ENCODE data around the gene RAB27A. TPM values are rescaled to one million over a fixed set of nuclear protein-coding genes. Genes with fewer than 3 reads are reported as not detected.

Gene RAB27A
- total and polyA plus RNA-seq, 7 donors, result 13.0 to 194 (median 27.7) TPM

DNA sequence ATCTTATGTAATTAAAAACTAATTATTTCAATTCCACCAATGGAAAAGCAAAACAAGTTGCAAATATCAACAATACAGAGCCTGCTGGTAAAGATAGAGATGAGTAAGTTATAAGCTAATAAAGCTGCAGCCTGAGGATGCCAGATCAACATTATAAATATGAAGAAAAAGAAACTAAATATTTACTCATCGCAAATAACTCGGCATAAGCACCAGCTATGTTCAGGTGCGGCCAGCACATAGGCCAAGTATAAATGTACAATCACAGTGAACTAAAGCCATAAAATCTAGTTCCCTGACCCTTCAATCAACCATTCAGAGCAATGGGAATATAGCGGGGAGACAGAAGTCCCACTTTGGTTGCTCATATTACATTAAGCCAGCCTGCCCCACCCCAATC, 85.1 kb downstream of the RAB27A start:
- no peak for DNase-seq

DNA sequence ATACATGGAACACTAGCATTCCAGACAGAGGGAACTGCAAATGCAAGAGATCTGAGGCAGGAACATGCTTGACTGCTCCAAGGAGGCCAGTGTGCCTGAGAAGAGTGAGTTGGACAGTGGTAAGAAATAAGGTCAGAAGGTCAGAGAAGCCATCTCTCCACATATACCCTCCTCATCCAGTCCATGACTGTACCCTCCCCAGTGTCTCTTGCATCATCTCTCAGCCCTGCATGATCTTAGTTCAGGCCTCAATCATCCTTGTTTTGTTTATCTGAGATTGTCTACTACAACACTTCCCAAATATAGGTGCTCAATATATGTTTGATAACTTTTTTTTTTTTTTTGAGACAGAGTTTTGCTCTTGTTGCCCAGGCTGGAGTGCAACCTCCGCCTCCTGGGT, 87.4 kb downstream of the RAB27A start:
- H3K36me3 ChIP-seq, result peaks cover 0 to 14% (median 5%) of the 10 kb centered on the region in 4 donors
- no peak overlapping the region for H3K4me3 ChIP-seq
- peaks cover 0 to 8% (median 3%) of the 10 kb centered on the region in 4 donors for H3K4me1 ChIP-seq
- no peaks in the 10 kb centered on the region for H3K9me3 ChIP-seq
- intact Hi-C loops (cut with DNase I), result no loop called here
- no peaks in the 10 kb centered on the region for H3K27me3 ChIP-seq
- no peak for TF ChIP-seq POLR2A (IDR thresholded peaks at IDR 0.05)
- TF ChIP-seq, protein P1, sequence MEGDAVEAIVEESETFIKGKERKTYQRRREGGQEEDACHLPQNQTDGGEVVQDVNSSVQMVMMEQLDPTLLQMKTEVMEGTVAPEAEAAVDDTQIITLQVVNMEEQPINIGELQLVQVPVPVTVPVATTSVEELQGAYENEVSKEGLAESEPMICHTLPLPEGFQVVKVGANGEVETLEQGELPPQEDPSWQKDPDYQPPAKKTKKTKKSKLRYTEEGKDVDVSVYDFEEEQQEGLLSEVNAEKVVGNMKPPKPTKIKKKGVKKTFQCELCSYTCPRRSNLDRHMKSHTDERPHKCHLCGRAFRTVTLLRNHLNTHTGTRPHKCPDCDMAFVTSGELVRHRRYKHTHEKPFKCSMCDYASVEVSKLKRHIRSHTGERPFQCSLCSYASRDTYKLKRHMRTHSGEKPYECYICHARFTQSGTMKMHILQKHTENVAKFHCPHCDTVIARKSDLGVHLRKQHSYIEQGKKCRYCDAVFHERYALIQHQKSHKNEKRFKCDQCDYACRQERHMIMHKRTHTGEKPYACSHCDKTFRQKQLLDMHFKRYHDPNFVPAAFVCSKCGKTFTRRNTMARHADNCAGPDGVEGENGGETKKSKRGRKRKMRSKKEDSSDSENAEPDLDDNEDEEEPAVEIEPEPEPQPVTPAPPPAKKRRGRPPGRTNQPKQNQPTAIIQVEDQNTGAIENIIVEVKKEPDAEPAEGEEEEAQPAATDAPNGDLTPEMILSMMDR (IDR thresholded peaks at IDR 0.05), result no peak
- TF ChIP-seq POLR2AphosphoS5 (IDR thresholded peaks at IDR 0.05), result no peak
- no peak for TF ChIP-seq EP300 (IDR thresholded peaks at IDR 0.05)
- DNase-seq, result no peak
- WGBS, 2 donors, result 98 to 100% methylated on average over 1 of the region's 1 CpG
- no peak overlapping the region for H3K27ac ChIP-seq

More for the DNA sequence above, 85.1 kb downstream of the RAB27A start:
- intact Hi-C loops (cut with DNase I), result no loop called here
- Histone ChIP-seq H3K9me3 (no peaks in the 10 kb centered on the region), H3K36me3 (peaks cover 0 to 14% (median 5%) of the 10 kb centered on the region in 4 donors), H3K4me3 (no peak overlapping the region), H3K4me1 (no peaks in the 10 kb centered on the region), H3K27ac (no peak overlapping the region), H3K27me3 (no peaks in the 10 kb centered on the region)
- WGBS, 2 donors, result 57 to 78% methylated on average over 4 of the region's 4 CpGs
- TF ChIP-seq EP300 (IDR thresholded peaks at IDR 0.05), result no peak
- TF ChIP-seq POLR2A (IDR thresholded peaks at IDR 0.05), result no peak
- TF ChIP-seq, protein P1 (IDR thresholded peaks at IDR 0.05), result no peak
- no peak for TF ChIP-seq POLR2AphosphoS5 (IDR thresholded peaks at IDR 0.05)

DNA sequence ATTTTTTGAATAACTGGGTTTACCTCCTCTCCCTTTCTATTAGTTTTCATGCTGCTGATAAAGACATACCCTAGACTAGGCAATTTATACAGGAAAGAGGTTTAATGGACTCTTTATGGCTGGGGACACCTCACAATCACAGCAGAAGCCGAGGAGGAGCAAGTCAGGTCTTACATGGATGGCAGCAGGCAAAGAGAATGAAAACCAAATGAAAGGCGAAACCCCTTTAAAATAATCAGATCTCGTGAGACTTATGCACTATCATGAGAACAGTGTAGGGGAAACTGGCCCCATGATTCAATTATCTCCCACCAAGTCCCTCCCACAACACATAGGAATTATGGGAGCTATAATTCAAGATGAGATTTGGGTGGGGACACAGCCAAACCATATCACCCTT, 90.9 kb downstream of the RAB27A start:
- TF ChIP-seq, protein P1 (IDR thresholded peaks at IDR 0.05), result no peak
- H3K36me3 ChIP-seq, result no peaks in the 10 kb centered on the region
- intact Hi-C loops (cut with DNase I), result loop anchor here (5.0 kb wide), 2 partner anchors 94 to 209 kb away; partner anchors contain the start of genes CCPG1 and PIERCE2
- no peak for DNase-seq
- H3K9me3 ChIP-seq, result no peaks in the 10 kb centered on the region
- H3K27me3 ChIP-seq, result no peaks in the 10 kb centered on the region
- H3K4me3 ChIP-seq, result no peak overlapping the region
- peaks cover 0 to 33% (median 26%) of the 10 kb centered on the region in 4 donors for H3K4me1 ChIP-seq
- 98 to 99% methylated on average over 3 of the region's 3 CpGs for WGBS, 2 donors
- H3K27ac ChIP-seq, result no peak overlapping the region

DNA sequence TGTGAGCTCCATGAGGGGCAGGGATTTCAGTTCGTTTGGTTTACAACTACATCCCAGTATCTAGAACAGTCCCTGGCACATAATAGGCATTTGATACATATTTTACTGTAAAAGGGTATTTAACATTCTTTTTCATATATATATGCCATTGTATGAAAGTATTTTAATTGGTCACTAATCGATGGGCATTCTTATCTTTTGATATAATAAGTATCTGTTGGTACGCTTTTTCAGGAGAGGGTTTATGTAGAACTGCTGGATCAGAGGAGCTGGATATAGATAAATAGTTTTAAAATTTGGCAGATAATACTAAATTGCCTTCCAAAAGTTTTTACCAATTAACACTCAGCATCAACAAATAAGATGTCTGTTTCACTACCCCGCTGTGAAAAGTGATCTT, 91.9 kb downstream of the RAB27A start:
- Histone ChIP-seq H3K4me1 (peaks cover 0 to 38% (median 32%) of the 10 kb centered on the region in 4 donors), H3K36me3 (no peaks in the 10 kb centered on the region), H3K4me3 (peak overlapping the region; percentile 81 to 93 (median 92)), H3K27ac (peak overlapping the region; percentile 93 to 95 (median 94)), H3K27me3 (no peaks in the 10 kb centered on the region), H3K9me3 (no peaks in the 10 kb centered on the region)
- no peak for DNase-seq
- intact Hi-C loops (cut with DNase I), result loop anchor here (5.0 kb wide), 2 partner anchors 95 to 210 kb away; partner anchors contain the start of genes CCPG1 and PIERCE2
- no peak for TF ChIP-seq POLR2A (IDR thresholded peaks at IDR 0.05)
- TF ChIP-seq EP300 (IDR thresholded peaks at IDR 0.05), result no peak
- TF ChIP-seq, protein P1 (IDR thresholded peaks at IDR 0.05), result no peak
- no peak for TF ChIP-seq POLR2AphosphoS5 (IDR thresholded peaks at IDR 0.05)
- WGBS, 2 donors, result 58 to 65% methylated on average over 4 of the region's 4 CpGs

DNA sequence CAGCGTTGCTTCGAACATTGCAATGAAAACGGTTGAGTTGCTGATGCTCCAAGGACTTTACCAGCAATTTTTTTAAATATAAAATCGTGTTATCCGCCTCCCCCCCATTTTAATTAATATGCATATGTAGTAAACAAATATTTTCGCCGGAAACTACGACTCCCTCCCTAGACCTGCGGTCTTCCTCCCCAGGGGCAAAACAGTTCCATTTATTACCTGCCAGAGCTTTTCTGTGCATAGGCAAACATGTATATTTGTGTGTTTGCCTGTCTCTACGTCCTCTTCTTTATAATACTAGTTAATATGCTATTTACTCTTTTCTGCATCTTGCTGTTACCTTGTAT, 92.3 kb downstream of the RAB27A start:
- 0 to 1% methylated on average over 10 of the region's 10 CpGs for WGBS, 2 donors
- TF ChIP-seq, protein P1 (IDR thresholded peaks at IDR 0.05), result no peak
- no peak for TF ChIP-seq POLR2AphosphoS5 (IDR thresholded peaks at IDR 0.05)
- no peak for TF ChIP-seq POLR2A (IDR thresholded peaks at IDR 0.05)
- no peak for TF ChIP-seq EP300 (IDR thresholded peaks at IDR 0.05)

More for the DNA sequence above, 92.3 kb downstream of the RAB27A start:
- peaks cover 0 to 2% (median 0%) of the 10 kb centered on the region in 4 donors for H3K36me3 ChIP-seq
- H3K27me3 ChIP-seq, result no peaks in the 10 kb centered on the region
- DNase-seq, result no peak
- intact Hi-C loops (cut with DNase I), result loop anchor here (5.0 kb wide), 2 partner anchors 95 to 210 kb away; partner anchors contain the start of genes CCPG1 and PIERCE2
- H3K27ac ChIP-seq, result peak overlapping the region; percentile 93 to 95 (median 94)
- no peaks in the 10 kb centered on the region for H3K9me3 ChIP-seq
- peak overlapping the region; percentile 81 to 93 (median 92) for H3K4me3 ChIP-seq
- H3K4me1 ChIP-seq, result peaks cover 0 to 38% (median 32%) of the 10 kb centered on the region in 4 donors
